BJ (cell line): ENCODE data around the gene PDS5A. TPM values are rescaled to one million over a fixed set of nuclear protein-coding genes. Genes with fewer than 3 reads are reported as not detected.
"Not testable (repeated sequence)": the region's sequence is repeated elsewhere in the genome, so short reads cannot be mapped to it uniquely, and the experiment has no call there.

Experiments used
- CTCF ChIA-PET: fragments of 350-600 bp; formaldehyde crosslinking; extraction: SDS; loops from one replicate; lab custom pipeline; 2021; ENCODE audit warnings: antibody characterized with exemption, inconsistent platforms; lab: Yijun Ruan, JAX
- POLR2A ChIA-PET: fragments of 300-600 bp; sonication (Branson Sonifier 250); formaldehyde crosslinking; extraction: SDS; loops from one replicate; lab custom pipeline; 2021; ENCODE audit warnings: antibody characterized with exemption; lab: Charles Lee
- DNase-seq: peaks from one replicate; pipeline ENCODE4 v3.0.0-alpha.2; 2011; ENCODE audit warnings: low read depth
- H3K27me3 ChIP-seq: 2 replicates; pipeline ENCODE4 v1.6.0; 2011; ENCODE audit warnings: low read length; ENCODE audit not compliant: control insufficient read depth, insufficient read depth
- H3K36me3 ChIP-seq: 2 replicates; pipeline ENCODE4 v1.5.1; 2011; ENCODE audit warnings: low read length; ENCODE audit not compliant: control insufficient read depth, insufficient read depth
- H3K4me3 ChIP-seq: 2 replicates; pipeline ENCODE4 v1.5.1; 2011; ENCODE audit warnings: low read depth, mild to moderate bottlenecking, control low read depth, low read length
- polyA plus RNA-seq: library from polyadenylated mRNA; depleted of rRNA; stranded (reverse); fragments of >200 nt; gene quantifications from 2 replicates; pipeline ENCODE4 v1.2.3, GENCODE V29; 2011
- TF ChIP-seq, protein P1 (sequence below): IDR thresholded peaks from 2 replicates; pipeline ENCODE4 v1.5.1; 2011; ENCODE audit warnings: low read depth, mild to moderate bottlenecking, control low read depth, inconsistent platforms, low read length, moderate library complexity; ENCODE audit not compliant: insufficient read depth

PDS5A gene
- polyA plus RNA-seq, 1 experiment = 17.8 TPM

DNA sequence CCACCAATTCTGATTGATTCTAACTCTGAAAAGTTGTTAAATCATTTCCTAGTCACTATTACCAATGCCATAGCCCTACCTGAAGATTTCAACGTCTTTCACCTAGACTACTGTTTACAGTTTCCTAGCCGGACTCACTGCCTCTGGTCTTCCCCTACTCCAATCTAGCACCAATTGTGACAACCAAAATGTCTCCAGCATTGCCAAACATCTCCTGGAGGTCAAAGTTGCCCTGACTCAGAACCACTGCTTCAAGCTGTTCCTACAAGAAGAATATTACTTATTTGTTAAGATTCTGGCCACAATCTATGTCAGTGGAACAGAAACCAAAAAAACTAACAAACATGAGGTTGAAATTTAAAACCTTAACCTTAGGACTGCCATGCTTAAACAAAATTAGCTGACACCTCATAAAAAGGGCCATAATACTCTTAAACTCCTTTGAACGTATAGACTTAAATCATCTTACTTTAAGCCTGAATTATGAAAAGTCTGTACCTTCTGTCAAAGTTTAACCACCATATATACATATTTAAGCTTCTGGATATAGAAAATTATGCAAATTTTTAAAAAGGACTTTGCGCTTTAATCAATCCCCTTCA is 2.1 kb downstream of the PDS5A start:
- H3K36me3 ChIP-seq = peaks cover 2% of the 10 kb centered on the region; the same call in 1 of the 2 replicates
- DNase-seq = no peak
- TF ChIP-seq, protein P1, sequence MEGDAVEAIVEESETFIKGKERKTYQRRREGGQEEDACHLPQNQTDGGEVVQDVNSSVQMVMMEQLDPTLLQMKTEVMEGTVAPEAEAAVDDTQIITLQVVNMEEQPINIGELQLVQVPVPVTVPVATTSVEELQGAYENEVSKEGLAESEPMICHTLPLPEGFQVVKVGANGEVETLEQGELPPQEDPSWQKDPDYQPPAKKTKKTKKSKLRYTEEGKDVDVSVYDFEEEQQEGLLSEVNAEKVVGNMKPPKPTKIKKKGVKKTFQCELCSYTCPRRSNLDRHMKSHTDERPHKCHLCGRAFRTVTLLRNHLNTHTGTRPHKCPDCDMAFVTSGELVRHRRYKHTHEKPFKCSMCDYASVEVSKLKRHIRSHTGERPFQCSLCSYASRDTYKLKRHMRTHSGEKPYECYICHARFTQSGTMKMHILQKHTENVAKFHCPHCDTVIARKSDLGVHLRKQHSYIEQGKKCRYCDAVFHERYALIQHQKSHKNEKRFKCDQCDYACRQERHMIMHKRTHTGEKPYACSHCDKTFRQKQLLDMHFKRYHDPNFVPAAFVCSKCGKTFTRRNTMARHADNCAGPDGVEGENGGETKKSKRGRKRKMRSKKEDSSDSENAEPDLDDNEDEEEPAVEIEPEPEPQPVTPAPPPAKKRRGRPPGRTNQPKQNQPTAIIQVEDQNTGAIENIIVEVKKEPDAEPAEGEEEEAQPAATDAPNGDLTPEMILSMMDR = no peak
- H3K4me3 ChIP-seq = peak overlapping the region; percentile 94
- POLR2A ChIA-PET = interaction anchor here (0.6 kb wide), 2 partner anchors 399 to 448 kb away, joined by 4 read pairs; partner anchors contain the start of gene UGDH
- no peaks in the 10 kb centered on the region for H3K27me3 ChIP-seq
- CTCF ChIA-PET = interaction anchor here (0.6 to 3.5 kb wide), 9 partner anchors 9 to 507 kb away, joined by 3 to 27 read pairs (median 3); partner anchors contain the start of gene UBE2K

DNA sequence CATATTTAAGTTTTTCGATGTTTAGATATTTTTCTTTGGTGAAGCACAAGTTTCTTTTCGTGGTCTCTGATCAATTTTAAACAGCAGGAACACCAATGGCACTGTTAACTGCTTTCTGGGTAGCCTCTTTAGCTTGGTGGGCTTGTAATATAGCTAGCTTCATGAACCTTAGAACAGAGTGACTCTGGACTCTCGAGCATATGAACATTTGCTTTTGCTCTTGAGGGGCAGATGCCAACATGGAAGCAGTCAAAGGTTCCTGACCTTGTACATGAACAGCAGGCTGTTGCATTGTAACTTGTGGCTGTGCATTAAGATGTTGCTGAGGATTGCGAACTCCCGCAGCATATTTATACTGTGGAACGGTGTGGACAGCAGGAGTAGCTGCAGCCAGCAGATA is 4.7 kb downstream of the PDS5A start:
- POLR2A ChIA-PET, H3K27me3 ChIP-seq, DNase-seq, H3K36me3 ChIP-seq, H3K4me3 ChIP-seq: not testable (repeated sequence)
- CTCF ChIA-PET = interaction anchor here (3.5 kb wide), 1 partner anchor 504 kb away, joined by 20 read pairs; no protein-coding TSS in a partner anchor

DNA sequence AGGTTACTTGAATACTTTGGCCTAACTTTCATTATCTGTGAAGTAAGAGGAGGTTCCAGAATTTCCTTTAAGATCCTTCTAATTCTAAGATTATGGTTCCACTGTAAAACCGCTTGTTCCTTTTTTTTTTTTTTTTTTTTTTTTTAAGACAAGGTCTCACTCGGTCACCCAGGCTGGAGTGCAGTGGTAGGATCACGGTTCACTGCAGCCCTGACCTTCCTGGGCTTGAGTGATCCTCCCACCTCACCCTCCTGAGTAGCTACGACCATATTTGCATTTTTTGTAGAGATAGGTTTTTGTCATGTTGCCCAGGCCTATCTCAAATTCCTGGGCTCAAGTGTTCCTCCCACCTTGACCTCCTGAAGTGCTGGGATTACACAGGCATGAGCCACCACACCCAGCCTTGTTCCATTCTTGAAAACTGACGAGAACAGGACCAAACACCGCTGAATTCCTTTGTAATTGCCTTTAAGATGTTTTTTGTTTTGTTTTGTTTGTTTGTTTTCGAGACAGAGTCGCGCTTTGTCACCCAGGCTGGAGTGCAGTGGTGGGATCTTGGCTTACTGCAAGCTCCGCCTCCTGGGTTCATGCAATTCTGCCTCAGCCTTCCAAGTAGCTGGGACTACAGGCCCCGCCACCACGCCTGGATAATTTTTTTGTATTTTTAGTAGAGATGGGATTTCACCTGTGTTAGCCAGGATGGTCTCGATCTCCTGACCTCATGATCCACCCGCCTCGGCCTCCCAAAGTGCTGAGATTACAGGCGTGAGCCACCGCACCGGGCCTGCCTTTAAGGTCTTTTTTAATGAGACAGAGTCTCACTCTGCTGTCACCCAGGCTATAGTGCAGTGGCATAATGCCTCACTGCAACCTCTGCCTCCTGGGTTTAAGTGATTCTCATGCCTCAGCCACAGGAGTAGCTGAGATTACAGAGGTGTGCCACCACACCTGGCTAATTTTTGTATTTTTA is 6.8 kb downstream of the PDS5A start:
- no peak for DNase-seq
- POLR2A ChIA-PET = no interaction called here
- TF ChIP-seq, protein P1 = no peak
- Histone ChIP-seq H3K27me3 (no peaks in the 10 kb centered on the region), H3K36me3 (peaks cover 2% of the 10 kb centered on the region; the same call in 1 of the 2 replicates), H3K4me3 (no peak overlapping the region)
- CTCF ChIA-PET = no interaction called here

GRCh38 chr4:39963656-39964055 is 14.1 kb downstream of the PDS5A start:
- POLR2A ChIA-PET = no interaction called here
- TF ChIP-seq, protein P1 = no peak
- no peaks in the 10 kb centered on the region for H3K36me3 ChIP-seq
- no peaks in the 10 kb centered on the region for H3K27me3 ChIP-seq
- CTCF ChIA-PET = interaction anchor here (1.1 kb wide), 1 partner anchor 11 kb away, joined by 4 read pairs; no protein-coding TSS in a partner anchor
- H3K4me3 ChIP-seq = no peak overlapping the region
- no peak for DNase-seq

- ChIA-PET POLR2A (no interaction called here), CTCF (no interaction called here)
- Histone ChIP-seq H3K4me3 (no peak overlapping the region), H3K36me3 (no peaks in the 10 kb centered on the region), H3K27me3 (no peaks in the 10 kb centered on the region)
- no peak for DNase-seq
- TF ChIP-seq, protein P1 = no peak
Observed at GRCh38 chr4:39961311-39961877, 16.3 kb downstream of the PDS5A start.
